HFF-Myc (cell line): Measurements from ENCODE around the gene RAB22A.

ENCODE experiments used
- DNase-seq: peaks from one replicate; pipeline ENCODE4 v3.0.0-alpha.2; 2011; ENCODE audit warnings: low read depth; ENCODE audit errors: extremely low read depth
- H3K4me3 ChIP-seq: replicated peaks from 2 replicates; pipeline ENCODE4 v1.5.1; 2011; ENCODE audit warnings: low read depth, mild to moderate bottlenecking, control low read depth, low read length
- CTCF ChIP-seq: IDR thresholded peaks from 2 replicates; pipeline ENCODE4 v1.5.1; 2012; ENCODE audit warnings: mild to moderate bottlenecking, low read depth, low read length, control low read depth; ENCODE audit errors: missing control alignments

Gene RAB22A

GRCh38 chr20:58308680-58309527, 611 bp upstream of the RAB22A start:
- no peak for DNase-seq
- H3K4me3 ChIP-seq = peak overlapping the region; percentile 68

GRCh38 chr20:58310291-58310782, 822 bp downstream of the RAB22A start:
- DNase-seq = no peak
- H3K4me3 ChIP-seq = peak overlapping the region; percentile 55

More at GRCh38 chr20:58308680-58309527, 611 bp upstream of the RAB22A start:
- TF ChIP-seq CTCF = no peak

GRCh38 chr20:58312836-58313235, 3.3 kb downstream of the RAB22A start:
- TF ChIP-seq CTCF = no peak
- no peak for DNase-seq
- no peak overlapping the region for H3K4me3 ChIP-seq

More at GRCh38 chr20:58310291-58310782, 822 bp downstream of the RAB22A start:
- TF ChIP-seq CTCF = no peak

- no peak for DNase-seq
- no peak overlapping the region for H3K4me3 ChIP-seq
- TF ChIP-seq CTCF = no peak
Measured at GRCh38 chr20:58313396-58313795, 3.9 kb downstream of the RAB22A start.

GRCh38 chr20:58321205-58321604, 11.7 kb downstream of the RAB22A start:
- DNase-seq = no peak
- no peak overlapping the region for H3K4me3 ChIP-seq
- no peak for TF ChIP-seq CTCF

- no peak for DNase-seq
- no peak overlapping the region for H3K4me3 ChIP-seq
- TF ChIP-seq CTCF = no peak
Measured at GRCh38 chr20:58322083-58322482, 12.6 kb downstream of the RAB22A start.

GRCh38 chr20:58325912-58326311, 16.4 kb downstream of the RAB22A start:
- no peak overlapping the region for H3K4me3 ChIP-seq
- TF ChIP-seq CTCF = no peak
- no peak for DNase-seq
